GM13976 (cell line): ENCODE measurements around the gene HSD17B3.
"Not testable (repeated sequence)": the region's sequence is repeated elsewhere in the genome, so short reads cannot be mapped to it uniquely, and the experiment has no call there.

ENCODE experiments used
- DNase-seq: peaks from one replicate; pipeline ENCODE4 v3.0.0; 2012; ENCODE audit warnings: low spot score
- CTCF ChIP-seq: IDR thresholded peaks from 2 replicates; pipeline ENCODE4 v1.5.1; 2012; ENCODE audit warnings: borderline replicate concordance, mild to moderate bottlenecking; ENCODE audit not compliant: insufficient read depth; ENCODE audit errors: extremely low read depth, missing control alignments, control extremely low read depth
- in situ Hi-C: fragments of 300-500 bp; cut with MboI; formaldehyde crosslinking; loops from one replicate; pipeline ENCODE4 v1.12.0; 2022; ENCODE audit warnings: low sequenced_read_pairs, mixed read lengths, inconsistent platforms; ENCODE audit not compliant: unreplicated experiment

The HSD17B3 gene

GRCh38 chr9:96192710-96193109 lies 109.3 kb downstream of the HSD17B3 start:
- TF ChIP-seq CTCF = no peak
- no peak for DNase-seq
- in situ Hi-C loops = no loop called here

GRCh38 chr9:96189995-96190394 lies 112.0 kb downstream of the HSD17B3 start:
- TF ChIP-seq CTCF = no peak
- DNase-seq = no peak
- in situ Hi-C loops = no loop called here

GRCh38 chr9:96189581-96189980 lies 112.4 kb downstream of the HSD17B3 start:
- DNase-seq, in situ Hi-C loops: not testable (repeated sequence)

GRCh38 chr9:96188571-96188970 lies 113.4 kb downstream of the HSD17B3 start:
- in situ Hi-C loops = no loop called here
- no peak for DNase-seq
- no peak for TF ChIP-seq CTCF

GRCh38 chr9:96187151-96187555 lies 114.8 kb downstream of the HSD17B3 start:
- DNase-seq = no peak
- no peak for TF ChIP-seq CTCF
- in situ Hi-C loops = no loop called here

GRCh38 chr9:96186591-96187011 lies 115.4 kb downstream of the HSD17B3 start:
- TF ChIP-seq CTCF = no peak
- DNase-seq = no peak
- in situ Hi-C loops = no loop called here

- in situ Hi-C loops = no loop called here
- DNase-seq = no peak
These were observed 116.3 kb downstream of the HSD17B3 start for GRCh38 chr9:96185518-96186156.

More at GRCh38 chr9:96185518-96186156, 116.3 kb downstream of the HSD17B3 start:
- TF ChIP-seq CTCF = no peak
